SU-DHL-6 (cell line): ENCODE results near the gene ERICH2.

ENCODE experiments used
- H2AFZ ChIP-seq: fragments of 200-600 bp; sonication (generic); 2 replicates; pipeline ENCODE4 v1.6.1; 2014; ENCODE audit warnings: low read depth, mild to moderate bottlenecking, moderate library complexity, mixed read lengths, antibody characterized with exemption, low read length; ENCODE audit not compliant: severe bottlenecking
- H3F3A ChIP-seq: fragments of 200-600 bp; shearing (Covaris generic); 2 replicates; pipeline ENCODE4 v1.6.0; 2016; ENCODE audit warnings: antibody characterized with exemption, mild to moderate bottlenecking; ENCODE audit not compliant: insufficient read depth
- H3K27ac ChIP-seq: fragments of 200-600 bp; sonication (generic); 2 replicates; pipeline ENCODE4 v1.5.1; 2016; ENCODE audit warnings: low read depth, mild to moderate bottlenecking, low read length, moderate library complexity, mixed read lengths
- H3K27me3 ChIP-seq: fragments of 200-600 bp; sonication (generic), shearing (Covaris generic); 2 replicates; pipeline ENCODE4 v1.6.0; 2014; ENCODE audit warnings: mild to moderate bottlenecking, low read length
- H3K36me3 ChIP-seq: fragments of 200-600 bp; sonication (generic); 2 replicates; pipeline ENCODE4 v1.6.1; 2014; ENCODE audit warnings: mild to moderate bottlenecking, low read length, mixed read lengths
- H3K4me2 ChIP-seq: fragments of 300-600, 200-600 bp; shearing (Covaris generic), sonication (generic); 2 replicates; pipeline ENCODE4 v1.6.0; 2014; ENCODE audit warnings: low read length, low read depth, mild to moderate bottlenecking; ENCODE audit not compliant: poor library complexity, severe bottlenecking
- H3K4me3 ChIP-seq: fragments of 200-600 bp; sonication (generic); 2 replicates; pipeline ENCODE4 v1.5.1; 2014; ENCODE audit warnings: antibody characterized with exemption, low read length, mild to moderate bottlenecking, mixed read lengths; ENCODE audit not compliant: insufficient read depth, poor library complexity, severe bottlenecking
- H3K79me2 ChIP-seq: fragments of 200-600 bp; sonication (generic); 2 replicates; pipeline ENCODE4 v1.6.1; 2014; ENCODE audit warnings: mild to moderate bottlenecking, low read length, moderate library complexity; ENCODE audit not compliant: insufficient read depth
- H3K9ac ChIP-seq: fragments of 200-600 bp; sonication (generic); 2 replicates; pipeline ENCODE4 v1.7.0; 2014; ENCODE audit warnings: mild to moderate bottlenecking, low read length
- H3K9me2 ChIP-seq: fragments of 200-600 bp; sonication (generic); replicated peaks from 2 replicates; pipeline ENCODE4 v1.6.1; 2014; ENCODE audit warnings: low read length; ENCODE audit not compliant: insufficient read depth
- H3K9me3 ChIP-seq: fragments of 200-600 bp; sonication (generic); 2 replicates; pipeline ENCODE4 v1.6.1; 2014; ENCODE audit warnings: low read length, mixed read lengths; ENCODE audit not compliant: insufficient read depth
- H4K20me1 ChIP-seq: fragments of 200-600 bp; sonication (generic); 2 replicates; pipeline ENCODE4 v1.6.1; 2014; ENCODE audit warnings: low read depth, mild to moderate bottlenecking, antibody characterized with exemption, low read length, moderate library complexity, mixed read lengths
- EZH2phosphoT487 ChIP-seq: fragments of 200-600 bp; sonication (generic), shearing (Covaris generic); conservative IDR thresholded peaks from 2 replicates; pipeline ENCODE4 v1.6.1; 2018; ENCODE audit warnings: mild to moderate bottlenecking, antibody characterized with exemption, low read length, moderate library complexity, mixed read lengths
- TF ChIP-seq, protein P1 (sequence below): fragments of 200-600 bp; sonication (generic); IDR thresholded peaks from one replicate; pipeline ENCODE4 v1.5.1; 2017; ENCODE audit warnings: antibody characterized with exemption, mild to moderate bottlenecking, low read length, moderate library complexity; ENCODE audit not compliant: insufficient read depth, poor library complexity, severe bottlenecking

The ERICH2 gene

DNA sequence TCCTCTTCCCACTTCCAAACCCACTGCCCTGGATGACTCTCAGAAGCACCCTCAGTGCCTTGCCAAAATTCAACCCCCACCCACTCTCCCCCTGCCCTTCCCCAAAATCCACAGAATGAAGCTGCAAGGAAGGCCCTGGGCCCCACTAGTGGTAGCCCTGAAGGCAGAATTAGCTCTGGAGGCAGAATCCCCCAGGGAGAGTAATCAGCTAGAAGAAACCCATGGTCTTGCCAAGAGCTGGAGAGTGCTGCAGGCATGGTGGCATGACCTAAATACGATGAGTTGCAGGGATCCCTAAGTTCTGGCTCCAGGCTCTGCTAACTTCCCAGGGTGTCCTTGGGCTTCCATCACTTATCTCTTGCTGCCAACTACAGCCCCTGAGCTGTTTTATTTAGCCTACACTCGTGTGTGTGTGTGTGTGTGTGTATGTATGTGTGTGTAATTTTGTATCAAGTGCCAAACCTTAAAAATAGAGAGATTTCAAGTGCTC is 54.4 kb downstream of the ERICH2 start:
- no peak overlapping the region for H3K27ac ChIP-seq

DNA sequence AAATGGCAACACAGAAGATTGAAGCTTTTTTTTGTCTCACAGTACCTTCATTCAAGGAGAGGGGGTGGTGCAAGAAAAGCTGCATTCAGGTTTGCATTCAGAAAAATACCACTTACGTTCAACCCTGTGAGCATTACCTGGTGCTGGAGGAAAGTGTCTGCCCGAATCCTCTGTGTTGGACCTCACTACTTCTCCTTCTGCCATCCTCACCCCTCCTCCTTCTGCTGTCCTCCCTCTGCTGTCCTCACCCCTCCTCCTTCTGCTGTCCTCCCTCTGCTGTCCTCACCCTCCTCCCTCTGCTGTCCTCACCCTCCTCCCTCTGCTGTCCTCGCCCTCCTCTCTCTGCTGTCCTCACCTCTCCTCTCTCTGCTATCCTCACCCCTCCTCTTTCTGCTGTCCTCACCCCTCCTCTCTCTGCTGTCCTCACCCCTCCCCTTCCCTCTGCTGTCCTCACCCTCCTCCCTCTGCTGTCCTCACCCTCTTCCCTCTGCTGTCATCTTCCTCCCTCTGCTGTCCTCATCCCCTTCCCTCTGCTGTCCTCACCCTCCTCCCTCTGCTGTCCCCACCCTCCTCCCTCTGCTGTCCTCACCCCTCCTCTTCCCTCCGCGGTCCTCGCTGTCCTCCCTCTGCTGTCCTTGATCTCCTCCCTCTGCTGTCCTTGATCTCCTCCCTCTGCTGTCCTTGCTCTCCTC is 57.8 kb downstream of the ERICH2 start:
- TF ChIP-seq, protein P1, sequence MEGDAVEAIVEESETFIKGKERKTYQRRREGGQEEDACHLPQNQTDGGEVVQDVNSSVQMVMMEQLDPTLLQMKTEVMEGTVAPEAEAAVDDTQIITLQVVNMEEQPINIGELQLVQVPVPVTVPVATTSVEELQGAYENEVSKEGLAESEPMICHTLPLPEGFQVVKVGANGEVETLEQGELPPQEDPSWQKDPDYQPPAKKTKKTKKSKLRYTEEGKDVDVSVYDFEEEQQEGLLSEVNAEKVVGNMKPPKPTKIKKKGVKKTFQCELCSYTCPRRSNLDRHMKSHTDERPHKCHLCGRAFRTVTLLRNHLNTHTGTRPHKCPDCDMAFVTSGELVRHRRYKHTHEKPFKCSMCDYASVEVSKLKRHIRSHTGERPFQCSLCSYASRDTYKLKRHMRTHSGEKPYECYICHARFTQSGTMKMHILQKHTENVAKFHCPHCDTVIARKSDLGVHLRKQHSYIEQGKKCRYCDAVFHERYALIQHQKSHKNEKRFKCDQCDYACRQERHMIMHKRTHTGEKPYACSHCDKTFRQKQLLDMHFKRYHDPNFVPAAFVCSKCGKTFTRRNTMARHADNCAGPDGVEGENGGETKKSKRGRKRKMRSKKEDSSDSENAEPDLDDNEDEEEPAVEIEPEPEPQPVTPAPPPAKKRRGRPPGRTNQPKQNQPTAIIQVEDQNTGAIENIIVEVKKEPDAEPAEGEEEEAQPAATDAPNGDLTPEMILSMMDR: no peak
- no peak for TF ChIP-seq EZH2phosphoT487
- no peaks in the 10 kb centered on the region for H3K36me3 ChIP-seq
- no peak overlapping the region for H3K9ac ChIP-seq
- no peaks in the 10 kb centered on the region for H4K20me1 ChIP-seq
- H3F3A ChIP-seq: no peaks in the 10 kb centered on the region
- no peaks in the 10 kb centered on the region for H3K9me2 ChIP-seq
- no peaks in the 10 kb centered on the region for H3K79me2 ChIP-seq
- H3K27me3 ChIP-seq: no peaks in the 10 kb centered on the region
- no peaks in the 10 kb centered on the region for H3K9me3 ChIP-seq
- no peak overlapping the region for H3K27ac ChIP-seq
- no peak overlapping the region for H2AFZ ChIP-seq
- H3K4me3 ChIP-seq: no peak overlapping the region
- H3K4me2 ChIP-seq: no peak overlapping the region

More for the DNA sequence above, 54.4 kb downstream of the ERICH2 start:
- TF ChIP-seq, protein P1: no peak
- TF ChIP-seq EZH2phosphoT487: no peak
- Histone ChIP-seq H3K9ac (no peak overlapping the region), H3K4me2 (no peak overlapping the region), H3K27me3 (no peaks in the 10 kb centered on the region), H3K9me3 (no peaks in the 10 kb centered on the region), H3K4me3 (no peak overlapping the region), H2AFZ (no peak overlapping the region), H3F3A (no peaks in the 10 kb centered on the region), H3K36me3 (no peaks in the 10 kb centered on the region), H3K9me2 (no peaks in the 10 kb centered on the region), H4K20me1 (no peaks in the 10 kb centered on the region), H3K79me2 (no peaks in the 10 kb centered on the region)

DNA sequence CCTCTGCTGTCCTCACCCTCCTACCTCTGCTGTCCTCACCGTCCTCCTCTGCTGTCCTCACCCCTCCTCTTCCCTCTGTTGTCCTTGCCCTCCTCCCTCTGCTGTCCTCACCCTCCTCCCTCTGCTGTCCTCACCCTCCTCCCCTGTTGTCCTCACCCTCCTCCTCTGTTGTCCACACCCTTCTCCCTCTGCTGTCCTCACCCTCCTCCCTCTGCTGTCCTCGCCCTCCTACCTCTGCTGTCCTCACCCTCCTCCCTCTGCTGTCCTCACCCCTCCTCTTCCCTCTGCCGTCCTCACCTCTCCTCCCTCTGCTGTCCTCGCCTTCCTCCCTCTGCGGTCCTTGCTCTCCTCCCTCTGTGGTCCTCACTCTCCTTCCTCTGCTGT is 58.3 kb downstream of the ERICH2 start:
- Histone ChIP-seq H4K20me1 (no peaks in the 10 kb centered on the region), H3K36me3 (no peaks in the 10 kb centered on the region), H3K4me2 (no peak overlapping the region), H3F3A (no peaks in the 10 kb centered on the region), H3K9me2 (no peaks in the 10 kb centered on the region), H3K79me2 (no peaks in the 10 kb centered on the region), H3K27ac (no peak overlapping the region), H3K9ac (no peak overlapping the region), H3K27me3 (no peaks in the 10 kb centered on the region), H3K9me3 (no peaks in the 10 kb centered on the region), H2AFZ (no peak overlapping the region), H3K4me3 (no peak overlapping the region)
- no peak for TF ChIP-seq EZH2phosphoT487
- TF ChIP-seq, protein P1: no peak
